ENCODE results near the gene WDR45B.

GRCh38 chr17:82596837-82597672, 51.2 kb downstream of the WDR45B start:
- TF ChIP-seq CTCF (IDR thresholded peaks at IDR 0.05; ENCODE audit: low read depth, low read length, poor library complexity, severe bottlenecking) (no peak), EZH2phosphoT487 (IDR thresholded peaks at IDR 0.05; ENCODE audit: borderline replicate concordance, low read length) (no peak)

All from DOHH2 (cell line).